HepG2 (cell line): Measurements from ENCODE around the gene PSPH. TPM values are rescaled to one million over a fixed set of nuclear protein-coding genes. Genes with fewer than 3 reads are reported as not detected.

ENCODE experiments used
- AGO1 ChIP-seq: fragments of 200-400 bp; formaldehyde crosslinking; IDR thresholded peaks from 2 replicates; pipeline ENCODE4 v1.6.1; 2017; ENCODE audit warnings: mild to moderate bottlenecking, low read depth, low read length, moderate library complexity; ENCODE audit not compliant: poor library complexity, severe bottlenecking
- HNRNPLL ChIP-seq: fragments of 200-400 bp; formaldehyde crosslinking; IDR thresholded peaks from 2 replicates; pipeline ENCODE4 v1.6.1; 2017; ENCODE audit warnings: mild to moderate bottlenecking, low read depth, low read length; ENCODE audit not compliant: poor library complexity, severe bottlenecking
- KDM1A ChIP-seq: IDR thresholded peaks from 2 replicates; pipeline ENCODE4 v1.6.1; 2016; ENCODE audit warnings: missing compliant biosample characterization
- KDM4B ChIP-seq: sonication (generic); formaldehyde crosslinking; IDR thresholded peaks from 2 replicates; pipeline ENCODE4 v1.4.0; 2020; ENCODE audit warnings: missing genetic modification reagents
- NFIB ChIP-seq: sonication (generic); formaldehyde crosslinking; IDR thresholded peaks from 2 replicates; pipeline ENCODE4 v1.9.0; 2021; ENCODE audit warnings: missing genetic modification reagents, mild to moderate bottlenecking, borderline replicate concordance
- POLR2AphosphoS5 ChIP-seq: IDR thresholded peaks from 2 replicates; pipeline ENCODE4 v1.6.1; 2012; ENCODE audit warnings: low read depth, low read length
- RFX1 ChIP-seq: fragments of 450-650 bp; IDR thresholded peaks from 2 replicates; pipeline ENCODE4 v1.6.1; 2017
- SP1 ChIP-seq, 2 experiments: fragments of 450-650 bp in 1 of 2; sonication (generic) in 1 of 2; formaldehyde crosslinking in 1 of 2; IDR thresholded peaks; 2 replicates each; pipeline versions ENCODE4 v1.4.0 to v1.6.1; 2016 to 2020; ENCODE audit warnings: missing genetic modification reagents in 1 of 2
- THYN1 ChIP-seq: sonication (generic); formaldehyde crosslinking; IDR thresholded peaks from 2 replicates; pipeline ENCODE4 v1.8.1; 2023; ENCODE audit warnings: low read depth, mild to moderate bottlenecking, moderate library complexity, missing genetic modification reagents, borderline replicate concordance
- ZNF24 ChIP-seq: fragments of 450-650 bp; IDR thresholded peaks from 2 replicates; pipeline ENCODE4 v1.6.1; 2017; ENCODE audit warnings: antibody characterized with exemption, mild to moderate bottlenecking
- ZNF562 ChIP-seq: sonication (generic); formaldehyde crosslinking; IDR thresholded peaks from 2 replicates; pipeline ENCODE4 v1.8.0; 2022; ENCODE audit warnings: missing genetic modification reagents, borderline replicate concordance
- ZNF777 ChIP-seq: sonication (generic); formaldehyde crosslinking; IDR thresholded peaks from 2 replicates; pipeline ENCODE4 v1.4.0; 2020; ENCODE audit warnings: missing genetic modification reagents
- polyA plus RNA-seq, 8 experiments: library from polyadenylated mRNA; depleted of rRNA in 3 of 8; stranded (reverse) in 7 of 8; unstranded in 1 of 8; fragments of >200 nt; fragmentation: Illumina TruSeq in 4 of 8; extraction: Trizol in 4 of 8; gene quantifications; 2 replicates each; pipeline versions ENCODE4 v1.2.1 to v1.2.3, GENCODE V29; 2011 to 2016; ENCODE audit warnings: low read depth in 4 of 8, missing spikeins in 1 of 8, mixed read lengths in 1 of 8; ENCODE audit not compliant: insufficient read depth in 1 of 8
- total RNA-seq, 5 experiments: library from RNA; depleted of rRNA; stranded (reverse); fragments of >200 nt; fragmentation: Illumina TruSeq; extraction: Trizol; gene quantifications; 2 replicates each; pipeline ENCODE4 v1.2.3, GENCODE V29; 2016; ENCODE audit warnings: low read depth in 1 of 5
- TF ChIP-seq, protein P1 (sequence below): IDR thresholded peaks from 2 replicates; pipeline ENCODE4 v1.6.1; 2016; ENCODE audit warnings: low read depth
- TF ChIP-seq, protein P2 (sequence below): sonication (generic); formaldehyde crosslinking; IDR thresholded peaks from 2 replicates; pipeline ENCODE4 v1.9.0; 2022; ENCODE audit warnings: missing genetic modification reagents, mild to moderate bottlenecking, borderline replicate concordance
- TF ChIP-seq, protein P3 (sequence below): IDR thresholded peaks from 2 replicates; pipeline ENCODE4 v1.6.1; 2016; ENCODE audit warnings: control low read depth
- TF ChIP-seq, protein P4 (sequence below): sonication (generic); formaldehyde crosslinking; IDR thresholded peaks from 2 replicates; pipeline ENCODE4 v1.4.0; 2020; ENCODE audit warnings: missing genetic modification reagents
- TF ChIP-seq, protein P5 (sequence below): IDR thresholded peaks from 2 replicates; pipeline ENCODE4 v1.4.0; 2020; ENCODE audit warnings: mild to moderate bottlenecking, missing genetic modification reagents
- TF ChIP-seq, protein P6 (sequence below): sonication (generic); formaldehyde crosslinking; conservative IDR thresholded peaks from 2 replicates; pipeline ENCODE4 v1.4.0; 2020; ENCODE audit warnings: missing genetic modification reagents

PSPH gene
- total and polyA plus RNA-seq, 2 of the 13 experiments (the other 11 are each of a cell fraction or from before 2014, with no cell fraction given): 85.5 to 124 TPM

DNA sequence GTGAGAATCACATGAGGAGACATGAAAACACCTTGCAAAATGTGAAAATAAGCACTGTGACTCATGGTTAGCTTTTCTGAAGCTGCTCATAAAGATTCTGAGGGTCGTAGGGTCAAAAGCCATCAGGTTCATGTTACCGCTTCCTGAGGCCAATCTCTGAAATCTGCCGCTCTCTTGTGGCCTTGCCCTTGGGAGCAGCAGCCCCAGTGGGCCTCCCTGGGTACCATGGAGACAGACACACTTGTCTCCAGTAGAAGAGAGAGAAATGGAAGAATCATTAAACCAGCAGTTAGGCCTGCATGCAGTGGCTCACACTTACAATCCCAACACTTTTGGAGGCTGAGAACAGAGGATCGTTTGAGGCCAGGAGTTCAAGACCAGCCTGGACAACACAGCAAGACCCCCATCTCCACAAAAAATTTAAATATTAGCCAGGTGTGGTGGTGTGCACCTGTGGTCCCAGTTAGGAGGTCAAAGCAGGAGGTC is 44.0 kb downstream of the PSPH start (continued):
- TF ChIP-seq, protein P1, sequence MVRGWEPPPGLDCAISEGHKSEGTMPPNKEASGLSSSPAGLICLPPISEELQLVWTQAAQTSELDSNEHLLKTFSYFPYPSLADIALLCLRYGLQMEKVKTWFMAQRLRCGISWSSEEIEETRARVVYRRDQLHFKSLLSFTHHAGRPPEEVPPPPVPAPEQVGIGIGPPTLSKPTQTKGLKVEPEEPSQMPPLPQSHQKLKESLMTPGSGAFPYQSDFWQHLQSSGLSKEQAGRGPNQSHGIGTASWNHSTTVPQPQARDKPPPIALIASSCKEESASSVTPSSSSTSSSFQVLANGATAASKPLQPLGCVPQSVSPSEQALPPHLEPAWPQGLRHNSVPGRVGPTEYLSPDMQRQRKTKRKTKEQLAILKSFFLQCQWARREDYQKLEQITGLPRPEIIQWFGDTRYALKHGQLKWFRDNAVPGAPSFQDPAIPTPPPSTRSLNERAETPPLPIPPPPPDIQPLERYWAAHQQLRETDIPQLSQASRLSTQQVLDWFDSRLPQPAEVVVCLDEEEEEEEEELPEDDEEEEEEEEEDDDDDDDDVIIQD (CRISPR knock-in tag): peak; percentile 76; the same call in 1 of the 2 replicates
- 0 out of 2 replicates have a peak, but pooled peaks have one; percentile 21 for TF ChIP-seq ZNF24
- peak; percentile 84 for TF ChIP-seq KDM1A
- TF ChIP-seq, protein P2, sequence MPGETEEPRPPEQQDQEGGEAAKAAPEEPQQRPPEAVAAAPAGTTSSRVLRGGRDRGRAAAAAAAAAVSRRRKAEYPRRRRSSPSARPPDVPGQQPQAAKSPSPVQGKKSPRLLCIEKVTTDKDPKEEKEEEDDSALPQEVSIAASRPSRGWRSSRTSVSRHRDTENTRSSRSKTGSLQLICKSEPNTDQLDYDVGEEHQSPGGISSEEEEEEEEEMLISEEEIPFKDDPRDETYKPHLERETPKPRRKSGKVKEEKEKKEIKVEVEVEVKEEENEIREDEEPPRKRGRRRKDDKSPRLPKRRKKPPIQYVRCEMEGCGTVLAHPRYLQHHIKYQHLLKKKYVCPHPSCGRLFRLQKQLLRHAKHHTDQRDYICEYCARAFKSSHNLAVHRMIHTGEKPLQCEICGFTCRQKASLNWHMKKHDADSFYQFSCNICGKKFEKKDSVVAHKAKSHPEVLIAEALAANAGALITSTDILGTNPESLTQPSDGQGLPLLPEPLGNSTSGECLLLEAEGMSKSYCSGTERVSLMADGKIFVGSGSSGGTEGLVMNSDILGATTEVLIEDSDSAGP (CRISPR knock-in tag): peak; percentile 30; the same call in 1 of the 2 replicates
- TF ChIP-seq RFX1: peak; percentile 85
- no peak for TF ChIP-seq ZNF777 (CRISPR knock-in tag)
- no peak for TF ChIP-seq NFIB (CRISPR knock-in tag)
- TF ChIP-seq ZNF562: no peak
- no peak for TF ChIP-seq KDM4B (CRISPR knock-in tag)
- no peak for TF ChIP-seq HNRNPLL
- TF ChIP-seq, protein P3, sequence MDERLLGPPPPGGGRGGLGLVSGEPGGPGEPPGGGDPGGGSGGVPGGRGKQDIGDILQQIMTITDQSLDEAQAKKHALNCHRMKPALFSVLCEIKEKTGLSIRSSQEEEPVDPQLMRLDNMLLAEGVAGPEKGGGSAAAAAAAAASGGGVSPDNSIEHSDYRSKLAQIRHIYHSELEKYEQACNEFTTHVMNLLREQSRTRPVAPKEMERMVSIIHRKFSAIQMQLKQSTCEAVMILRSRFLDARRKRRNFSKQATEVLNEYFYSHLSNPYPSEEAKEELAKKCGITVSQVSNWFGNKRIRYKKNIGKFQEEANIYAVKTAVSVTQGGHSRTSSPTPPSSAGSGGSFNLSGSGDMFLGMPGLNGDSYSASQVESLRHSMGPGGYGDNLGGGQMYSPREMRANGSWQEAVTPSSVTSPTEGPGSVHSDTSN (CRISPR knock-in tag): no peak
- TF ChIP-seq AGO1: no peak
- TF ChIP-seq, protein P4, sequence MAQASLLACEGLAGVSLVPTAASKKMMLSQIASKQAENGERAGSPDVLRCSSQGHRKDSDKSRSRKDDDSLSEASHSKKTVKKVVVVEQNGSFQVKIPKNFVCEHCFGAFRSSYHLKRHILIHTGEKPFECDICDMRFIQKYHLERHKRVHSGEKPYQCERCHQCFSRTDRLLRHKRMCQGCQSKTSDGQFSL: no peak
- TF ChIP-seq SP1 (IDR thresholded peaks at IDR 0.05): no peak
- TF ChIP-seq SP1 (CRISPR knock-in tag; IDR thresholded peaks at IDR 0.05): no peak
- TF ChIP-seq THYN1 (CRISPR knock-in tag): no peak
- no peak for TF ChIP-seq POLR2AphosphoS5
- TF ChIP-seq, protein P5, sequence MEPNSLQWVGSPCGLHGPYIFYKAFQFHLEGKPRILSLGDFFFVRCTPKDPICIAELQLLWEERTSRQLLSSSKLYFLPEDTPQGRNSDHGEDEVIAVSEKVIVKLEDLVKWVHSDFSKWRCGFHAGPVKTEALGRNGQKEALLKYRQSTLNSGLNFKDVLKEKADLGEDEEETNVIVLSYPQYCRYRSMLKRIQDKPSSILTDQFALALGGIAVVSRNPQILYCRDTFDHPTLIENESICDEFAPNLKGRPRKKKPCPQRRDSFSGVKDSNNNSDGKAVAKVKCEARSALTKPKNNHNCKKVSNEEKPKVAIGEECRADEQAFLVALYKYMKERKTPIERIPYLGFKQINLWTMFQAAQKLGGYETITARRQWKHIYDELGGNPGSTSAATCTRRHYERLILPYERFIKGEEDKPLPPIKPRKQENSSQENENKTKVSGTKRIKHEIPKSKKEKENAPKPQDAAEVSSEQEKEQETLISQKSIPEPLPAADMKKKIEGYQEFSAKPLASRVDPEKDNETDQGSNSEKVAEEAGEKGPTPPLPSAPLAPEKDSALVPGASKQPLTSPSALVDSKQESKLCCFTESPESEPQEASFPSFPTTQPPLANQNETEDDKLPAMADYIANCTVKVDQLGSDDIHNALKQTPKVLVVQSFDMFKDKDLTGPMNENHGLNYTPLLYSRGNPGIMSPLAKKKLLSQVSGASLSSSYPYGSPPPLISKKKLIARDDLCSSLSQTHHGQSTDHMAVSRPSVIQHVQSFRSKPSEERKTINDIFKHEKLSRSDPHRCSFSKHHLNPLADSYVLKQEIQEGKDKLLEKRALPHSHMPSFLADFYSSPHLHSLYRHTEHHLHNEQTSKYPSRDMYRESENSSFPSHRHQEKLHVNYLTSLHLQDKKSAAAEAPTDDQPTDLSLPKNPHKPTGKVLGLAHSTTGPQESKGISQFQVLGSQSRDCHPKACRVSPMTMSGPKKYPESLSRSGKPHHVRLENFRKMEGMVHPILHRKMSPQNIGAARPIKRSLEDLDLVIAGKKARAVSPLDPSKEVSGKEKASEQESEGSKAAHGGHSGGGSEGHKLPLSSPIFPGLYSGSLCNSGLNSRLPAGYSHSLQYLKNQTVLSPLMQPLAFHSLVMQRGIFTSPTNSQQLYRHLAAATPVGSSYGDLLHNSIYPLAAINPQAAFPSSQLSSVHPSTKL: peak; percentile 97
- TF ChIP-seq, protein P6, sequence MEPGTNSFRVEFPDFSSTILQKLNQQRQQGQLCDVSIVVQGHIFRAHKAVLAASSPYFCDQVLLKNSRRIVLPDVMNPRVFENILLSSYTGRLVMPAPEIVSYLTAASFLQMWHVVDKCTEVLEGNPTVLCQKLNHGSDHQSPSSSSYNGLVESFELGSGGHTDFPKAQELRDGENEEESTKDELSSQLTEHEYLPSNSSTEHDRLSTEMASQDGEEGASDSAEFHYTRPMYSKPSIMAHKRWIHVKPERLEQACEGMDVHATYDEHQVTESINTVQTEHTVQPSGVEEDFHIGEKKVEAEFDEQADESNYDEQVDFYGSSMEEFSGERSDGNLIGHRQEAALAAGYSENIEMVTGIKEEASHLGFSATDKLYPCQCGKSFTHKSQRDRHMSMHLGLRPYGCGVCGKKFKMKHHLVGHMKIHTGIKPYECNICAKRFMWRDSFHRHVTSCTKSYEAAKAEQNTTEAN (CRISPR knock-in tag): peak; percentile 77
